HG03066 (cell line): ENCODE measurements around the gene TRA2A.

Source experiments
- ATAC-seq: cut with Tn5 transposase; IDR thresholded peaks from one replicate; pipeline ENCODE4 v1.9.1; 2021; ENCODE audit warnings: low read depth; ENCODE audit not compliant: unreplicated experiment

TRA2A gene

DNA sequence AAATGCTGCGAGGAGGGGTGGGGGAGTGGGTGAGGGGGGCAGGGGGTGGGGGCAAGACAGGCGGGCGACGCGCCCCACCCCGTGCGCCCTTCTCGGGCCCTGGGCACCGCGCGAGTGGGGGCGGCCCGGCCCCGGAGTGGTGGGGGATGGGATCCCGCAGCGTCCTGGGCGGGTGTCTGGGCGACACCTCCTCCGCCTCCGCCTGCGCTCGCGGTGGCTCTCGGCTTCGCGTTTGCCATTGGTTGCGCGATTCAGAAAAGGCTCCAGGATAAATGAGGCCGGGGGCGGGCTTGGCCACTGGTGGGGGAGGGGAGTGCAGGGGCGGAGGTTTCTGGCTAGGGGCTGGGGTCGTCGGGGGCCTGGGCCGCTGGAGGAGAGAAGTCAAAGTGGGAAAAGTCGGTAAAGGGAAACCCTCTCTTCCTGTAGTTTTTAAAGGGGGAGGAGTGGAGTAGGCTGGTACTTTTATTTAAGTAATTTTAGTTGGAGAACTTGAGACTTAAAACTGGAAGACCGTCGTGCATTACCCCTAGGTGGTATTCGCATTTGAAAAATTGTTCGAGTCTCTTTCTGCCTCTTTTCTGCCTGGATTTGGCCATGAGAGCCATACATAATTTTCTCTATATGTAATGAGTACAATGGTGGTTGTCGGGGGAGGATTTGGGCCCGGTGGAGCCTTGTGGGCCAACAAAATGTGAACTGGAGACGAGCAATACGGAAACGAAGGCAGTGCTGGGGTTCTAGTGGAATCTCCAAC lies 60.5 kb downstream of the TRA2A start:
- peak; percentile 24 for ATAC-seq

GRCh38 chr7:23470330-23471105 lies 61.3 kb downstream of the TRA2A start, which contains the start of gene IGF2BP3:
Gene IGF2BP3 (minus strand): TSS chr7:23470491. CDS start chr7:23470110, 381 bp downstream.
- no peak for ATAC-seq

DNA sequence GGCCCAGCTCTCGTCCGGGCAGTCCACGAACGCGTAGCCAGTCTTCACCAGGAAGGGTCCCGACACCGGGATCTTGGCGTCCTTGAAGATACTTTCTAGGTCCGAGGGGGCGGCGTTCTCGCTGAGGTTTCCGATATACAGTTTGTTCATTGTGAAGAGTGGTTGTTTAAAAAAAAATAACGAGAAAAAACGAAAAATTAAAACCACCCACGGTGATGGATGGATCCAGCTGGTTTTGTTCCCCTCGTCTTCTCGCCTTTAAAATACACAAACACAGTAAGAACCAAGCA lies 61.9 kb downstream of the TRA2A start:
- no peak for ATAC-seq

- ATAC-seq = no peak
Measured at GRCh38 chr7:23469150-23469960, 62.4 kb downstream of the TRA2A start.

DNA sequence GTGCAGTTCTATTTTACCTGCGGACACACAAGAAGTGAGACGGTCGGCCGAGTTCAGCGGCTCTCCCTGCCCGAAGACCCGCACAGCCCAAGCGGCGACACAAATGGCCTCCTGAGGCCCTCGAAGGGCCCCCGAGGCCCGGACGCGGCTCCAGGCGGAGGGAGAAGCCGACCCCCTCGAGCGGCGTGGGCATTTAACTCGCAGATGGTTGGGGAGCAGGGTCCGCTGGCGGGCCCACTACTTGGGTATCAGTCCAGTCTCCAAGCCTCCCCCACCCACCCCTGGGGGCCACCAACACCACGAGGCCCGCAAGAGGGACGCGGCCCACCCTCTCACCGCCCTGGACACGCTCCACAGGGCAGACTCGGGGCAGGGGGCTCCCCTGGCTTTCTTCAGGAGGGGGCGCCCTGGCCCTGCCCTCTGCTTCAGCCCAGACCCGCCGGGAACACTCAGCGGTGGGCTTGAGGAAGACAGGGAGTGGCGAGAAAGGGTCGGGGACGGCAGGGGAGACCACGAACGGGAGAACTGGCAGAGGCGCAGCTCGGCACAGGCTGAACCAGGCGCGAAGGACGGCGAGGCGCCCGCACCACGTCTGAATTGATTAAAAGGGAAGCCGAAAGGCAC lies 63.1 kb downstream of the TRA2A start:
- no peak for ATAC-seq

GRCh38 chr7:23467806-23468525 lies 63.8 kb downstream of the TRA2A start:
- no peak for ATAC-seq

GRCh38 chr7:23467291-23467805 lies 64.4 kb downstream of the TRA2A start:
- ATAC-seq = no peak

DNA sequence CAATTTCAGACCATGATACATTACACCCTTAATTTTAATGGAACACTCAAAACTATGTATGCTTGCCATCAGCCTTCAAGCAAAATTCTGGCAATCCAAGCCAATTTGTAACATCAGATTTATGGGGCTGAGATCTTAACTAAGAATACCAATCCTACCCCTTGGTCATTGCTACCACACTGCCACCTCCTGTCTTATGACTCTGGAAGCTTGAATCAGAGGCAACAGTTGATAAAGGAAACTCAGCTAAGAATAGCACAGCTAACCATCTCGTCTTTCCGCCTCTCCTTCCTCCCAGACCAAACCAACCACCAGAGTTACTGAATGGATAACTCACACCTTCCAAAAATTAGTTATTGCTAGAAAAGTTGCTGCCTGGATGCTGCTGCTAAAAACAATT lies 68.9 kb downstream of the TRA2A start:
- no peak for ATAC-seq

DNA sequence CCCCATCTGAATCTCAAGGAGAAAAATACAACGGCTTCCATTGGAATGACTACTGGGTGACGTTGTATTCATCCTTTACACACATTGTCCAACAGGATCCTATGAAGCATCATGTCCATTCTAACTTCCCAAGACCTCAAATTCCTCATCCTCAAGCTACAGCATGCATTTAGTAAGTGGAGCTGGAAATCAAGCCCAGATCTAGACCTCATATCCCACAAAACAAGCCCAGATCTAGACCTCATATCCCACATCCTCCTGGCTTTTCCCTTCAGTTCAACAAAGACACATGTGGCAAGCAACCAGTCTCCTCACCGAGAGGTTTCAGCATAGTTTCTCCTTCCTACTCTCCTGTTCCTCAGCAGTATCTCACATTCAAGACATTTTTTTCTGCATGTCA lies 73.7 kb downstream of the TRA2A start:
- ATAC-seq = no peak

GRCh38 chr7:23456093-23456492 lies 75.7 kb downstream of the TRA2A start:
- no peak for ATAC-seq

- ATAC-seq = no peak
Measured at GRCh38 chr7:23454881-23455526, 76.8 kb downstream of the TRA2A start.
